ENCODE data around the gene IRF8.

DNA sequence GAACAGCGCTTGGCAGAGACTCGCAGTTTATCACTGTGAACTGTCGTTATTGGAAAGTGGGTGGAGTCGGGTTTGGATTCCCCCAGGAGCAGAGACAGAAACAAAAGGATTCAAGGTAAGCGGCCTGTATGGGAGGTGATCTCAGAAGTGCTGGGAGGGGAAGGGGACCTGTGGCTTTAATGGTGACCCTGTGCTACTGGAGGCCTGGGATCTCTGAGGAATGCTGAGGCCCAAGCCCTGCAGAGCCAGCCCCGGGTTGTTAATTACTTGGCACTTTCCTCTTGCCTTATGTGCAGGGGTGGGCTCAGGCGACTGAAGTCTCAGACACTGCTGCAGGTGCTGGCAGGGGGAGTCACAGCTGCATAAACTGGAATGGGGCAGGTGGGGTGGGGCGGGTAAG is 27.4 kb downstream of the IRF8 start:
- TF ChIP-seq CTCF (IDR thresholded peaks at IDR 0.05; ENCODE audit: low read depth, low read length, poor library complexity, severe bottlenecking) = no peak
- no peak for TF ChIP-seq EZH2phosphoT487 (IDR thresholded peaks at IDR 0.05; ENCODE audit: borderline replicate concordance, low read length)

Measured in DOHH2 (cell line).